GM12864 (cell line): ENCODE data around the gene TAL1.
"Not testable (repeated sequence)": the region's sequence is repeated elsewhere in the genome, so short reads cannot be mapped to it uniquely, and the experiment has no call there.

Experiments
- DNase-seq: peaks from one replicate; pipeline ENCODE4 v3.0.0-alpha.2; 2011; ENCODE audit warnings: low read depth
- H3K4me3 ChIP-seq: 2 replicates; pipeline ENCODE4 v1.5.1; 2011; ENCODE audit warnings: mild to moderate bottlenecking, low read depth, low read length, control low read depth
- TF ChIP-seq, protein P1 (sequence below): IDR thresholded peaks from 2 replicates; pipeline ENCODE4 v1.5.1; 2011; ENCODE audit warnings: low read depth, mild to moderate bottlenecking, moderate library complexity, low read length, control low read depth, inconsistent platforms; ENCODE audit errors: missing control alignments

TAL1 gene

DNA sequence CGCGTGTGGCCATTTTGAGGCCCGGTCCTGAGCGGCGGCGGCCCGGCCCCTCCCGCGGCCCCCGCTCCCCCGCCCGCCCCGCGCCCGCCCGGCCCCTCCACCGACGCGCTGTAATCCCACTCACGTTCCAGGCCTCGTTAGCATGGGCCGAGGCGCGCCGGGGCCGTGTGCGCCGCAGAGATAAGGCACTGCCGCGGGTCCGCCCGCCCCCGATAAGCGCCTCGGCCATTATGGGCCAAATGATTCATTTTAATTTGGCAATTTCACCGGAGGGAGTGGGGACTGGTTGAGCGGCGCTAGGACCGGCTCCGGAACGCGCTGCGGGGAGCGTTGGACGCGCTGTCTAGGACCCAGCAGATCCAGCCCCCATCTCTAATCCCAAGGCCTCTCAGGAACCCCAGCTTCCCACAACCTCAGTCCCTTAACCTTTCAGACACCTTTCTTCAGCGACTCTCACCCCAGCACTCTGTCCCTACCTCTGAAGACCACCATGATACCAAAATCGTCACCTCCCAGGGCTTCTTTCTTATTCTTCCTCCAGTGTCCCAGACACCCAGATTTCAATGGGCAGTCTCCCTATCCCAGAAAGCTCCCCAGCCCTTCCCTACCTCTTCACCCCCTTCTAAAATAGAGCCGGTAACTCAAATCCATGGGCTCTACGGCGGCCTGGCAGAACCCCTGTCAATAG is at the start of gene TAL1:
TAL1 (minus strand) TSS at position 39 of the 688 bp plus-strand sequence. CDS start 6,337 bp downstream, outside the sequence.
- TF ChIP-seq, protein P1, sequence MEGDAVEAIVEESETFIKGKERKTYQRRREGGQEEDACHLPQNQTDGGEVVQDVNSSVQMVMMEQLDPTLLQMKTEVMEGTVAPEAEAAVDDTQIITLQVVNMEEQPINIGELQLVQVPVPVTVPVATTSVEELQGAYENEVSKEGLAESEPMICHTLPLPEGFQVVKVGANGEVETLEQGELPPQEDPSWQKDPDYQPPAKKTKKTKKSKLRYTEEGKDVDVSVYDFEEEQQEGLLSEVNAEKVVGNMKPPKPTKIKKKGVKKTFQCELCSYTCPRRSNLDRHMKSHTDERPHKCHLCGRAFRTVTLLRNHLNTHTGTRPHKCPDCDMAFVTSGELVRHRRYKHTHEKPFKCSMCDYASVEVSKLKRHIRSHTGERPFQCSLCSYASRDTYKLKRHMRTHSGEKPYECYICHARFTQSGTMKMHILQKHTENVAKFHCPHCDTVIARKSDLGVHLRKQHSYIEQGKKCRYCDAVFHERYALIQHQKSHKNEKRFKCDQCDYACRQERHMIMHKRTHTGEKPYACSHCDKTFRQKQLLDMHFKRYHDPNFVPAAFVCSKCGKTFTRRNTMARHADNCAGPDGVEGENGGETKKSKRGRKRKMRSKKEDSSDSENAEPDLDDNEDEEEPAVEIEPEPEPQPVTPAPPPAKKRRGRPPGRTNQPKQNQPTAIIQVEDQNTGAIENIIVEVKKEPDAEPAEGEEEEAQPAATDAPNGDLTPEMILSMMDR = no peak
- H3K4me3 ChIP-seq = no peak within 1 kb of the TSS
- no peak for DNase-seq

DNA sequence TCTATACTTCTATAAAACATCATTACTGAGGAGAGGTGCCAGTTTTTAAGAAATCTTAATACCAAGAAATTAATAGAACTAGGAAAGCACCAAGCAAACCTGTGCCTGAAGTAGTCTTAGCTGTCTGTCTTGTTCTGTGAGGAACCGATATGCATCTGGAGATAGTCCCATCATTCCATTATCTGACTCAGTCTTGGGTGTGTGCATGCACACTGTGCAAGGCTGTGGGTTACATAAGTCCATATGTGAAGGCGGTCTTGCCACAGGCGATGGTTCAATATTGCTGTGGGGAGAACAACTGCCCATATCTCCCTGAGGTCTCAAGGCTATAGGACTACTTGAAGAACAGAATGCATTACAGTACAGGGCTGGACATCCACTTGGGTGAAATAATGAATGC is 48.1 kb upstream of the TAL1 start:
- H3K4me3 ChIP-seq = no peak overlapping the region
- TF ChIP-seq, protein P1 = no peak
- no peak for DNase-seq

DNA sequence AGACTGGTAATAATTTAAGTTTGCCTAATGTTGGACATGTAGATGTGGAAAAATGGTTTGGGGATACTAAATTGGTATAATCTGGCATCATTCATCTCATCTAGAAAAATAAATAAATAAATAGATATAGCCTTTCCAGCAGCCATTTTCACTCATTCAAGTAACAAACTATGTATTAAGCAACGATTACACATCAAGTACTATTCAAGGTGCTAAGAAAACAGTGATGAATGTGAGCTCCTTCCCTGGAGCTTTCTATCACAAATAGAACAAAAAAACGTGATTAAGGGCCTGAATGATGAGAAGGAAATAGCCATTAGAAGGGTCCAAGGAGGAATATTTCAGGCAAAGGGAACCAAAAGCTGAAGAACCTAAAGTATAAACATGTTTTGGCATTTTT is 44.8 kb upstream of the TAL1 start:
- no peak for DNase-seq
- TF ChIP-seq, protein P1 = no peak
- no peak overlapping the region for H3K4me3 ChIP-seq

DNA sequence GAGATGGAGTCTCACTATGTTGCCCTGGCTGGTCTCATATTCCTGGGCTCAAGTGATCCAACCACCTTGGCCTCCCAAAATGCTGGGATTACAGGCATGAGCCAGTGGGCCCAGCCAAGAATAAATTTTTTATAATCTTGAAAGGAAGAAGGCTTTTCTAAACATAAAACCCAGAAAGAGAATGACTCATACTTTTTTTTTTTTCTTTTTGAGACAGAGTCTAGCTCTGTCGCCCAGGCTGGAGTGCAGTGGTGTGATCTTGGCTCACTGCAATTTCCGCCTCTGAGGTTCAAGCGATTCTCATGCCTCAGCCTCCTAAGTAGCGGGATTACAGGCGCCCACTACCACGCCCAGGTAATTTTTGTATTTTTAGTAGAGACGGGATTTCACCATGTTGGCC is 43.8 kb upstream of the TAL1 start:
- DNase-seq, H3K4me3 ChIP-seq: not testable (repeated sequence)

DNA sequence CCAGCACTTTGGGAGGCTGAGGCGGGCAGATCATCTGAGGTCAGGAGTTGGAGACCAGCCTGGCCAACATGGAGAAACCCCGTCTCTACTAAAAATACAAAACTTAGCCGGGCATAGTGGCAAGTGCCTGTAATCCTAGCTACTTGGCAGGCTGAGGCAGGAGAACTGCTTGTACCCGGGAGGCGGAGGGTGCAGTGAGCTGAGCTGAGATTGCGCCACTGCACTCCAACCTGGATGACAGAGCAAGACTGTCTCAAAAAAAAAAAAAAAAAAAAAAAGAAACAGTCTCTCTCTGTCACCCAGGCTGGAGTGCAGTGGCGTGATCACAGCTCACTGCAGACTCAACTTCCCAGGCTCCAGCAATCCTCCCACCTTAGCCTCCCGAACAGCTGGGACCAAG is 33.5 kb upstream of the TAL1 start:
- DNase-seq, H3K4me3 ChIP-seq: not testable (repeated sequence)

DNA sequence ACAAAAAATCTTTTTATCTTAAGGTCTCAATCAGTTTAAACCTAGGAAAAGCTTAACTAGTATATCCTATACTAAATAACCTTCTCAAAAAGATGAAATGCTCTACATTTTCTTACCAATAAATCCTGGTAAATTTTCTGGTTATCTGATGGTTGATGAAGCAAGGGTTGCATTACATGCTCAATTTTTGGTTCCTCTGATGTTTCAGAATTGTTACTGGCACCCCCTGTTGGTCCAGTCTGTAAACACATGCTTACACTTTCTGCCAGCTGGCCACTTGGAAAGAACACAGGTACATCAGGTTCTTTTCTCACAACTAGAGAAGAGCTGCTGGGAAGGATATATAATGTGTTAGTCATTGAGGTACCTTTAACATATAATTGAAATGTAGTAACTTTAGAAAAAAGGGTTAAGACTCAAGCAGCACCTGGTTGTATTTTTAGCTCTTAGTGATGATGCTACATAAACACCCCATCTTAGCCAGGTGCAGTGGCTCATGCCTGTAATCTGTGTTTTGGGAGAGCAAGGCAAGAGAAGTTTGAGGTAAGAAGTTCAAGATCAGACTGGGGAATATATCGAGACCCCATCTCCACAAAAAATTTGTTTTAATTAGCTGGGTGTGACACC is 30.9 kb upstream of the TAL1 start:
- TF ChIP-seq, protein P1 = peak; percentile 63
- peak; percentile 5 for DNase-seq
- H3K4me3 ChIP-seq = no peak overlapping the region

DNA sequence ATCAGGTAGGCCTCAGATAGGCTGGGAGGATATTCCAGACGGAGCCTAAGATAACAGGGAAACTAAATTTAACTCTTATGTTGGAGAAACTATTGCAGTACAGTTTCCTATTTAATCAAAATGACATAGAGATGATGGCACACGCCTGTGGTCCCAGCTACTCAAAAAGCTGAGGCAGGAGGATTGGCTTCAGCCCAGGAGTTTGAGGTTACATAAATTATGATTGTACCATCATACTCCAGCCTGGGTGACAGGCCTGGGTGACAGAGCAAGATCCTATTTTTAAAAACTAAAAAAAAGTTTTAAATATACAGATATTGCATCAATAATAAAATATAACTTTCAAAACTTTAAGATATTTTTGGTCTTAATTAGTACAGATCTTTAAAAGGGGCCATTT is 25.2 kb upstream of the TAL1 start:
- no peak overlapping the region for H3K4me3 ChIP-seq

More for the DNA sequence above, 25.2 kb upstream of the TAL1 start:
- TF ChIP-seq, protein P1 = no peak
- DNase-seq = no peak
